Measurements from ENCODE around the gene P2RY1.

P2RY1 gene

DNA sequence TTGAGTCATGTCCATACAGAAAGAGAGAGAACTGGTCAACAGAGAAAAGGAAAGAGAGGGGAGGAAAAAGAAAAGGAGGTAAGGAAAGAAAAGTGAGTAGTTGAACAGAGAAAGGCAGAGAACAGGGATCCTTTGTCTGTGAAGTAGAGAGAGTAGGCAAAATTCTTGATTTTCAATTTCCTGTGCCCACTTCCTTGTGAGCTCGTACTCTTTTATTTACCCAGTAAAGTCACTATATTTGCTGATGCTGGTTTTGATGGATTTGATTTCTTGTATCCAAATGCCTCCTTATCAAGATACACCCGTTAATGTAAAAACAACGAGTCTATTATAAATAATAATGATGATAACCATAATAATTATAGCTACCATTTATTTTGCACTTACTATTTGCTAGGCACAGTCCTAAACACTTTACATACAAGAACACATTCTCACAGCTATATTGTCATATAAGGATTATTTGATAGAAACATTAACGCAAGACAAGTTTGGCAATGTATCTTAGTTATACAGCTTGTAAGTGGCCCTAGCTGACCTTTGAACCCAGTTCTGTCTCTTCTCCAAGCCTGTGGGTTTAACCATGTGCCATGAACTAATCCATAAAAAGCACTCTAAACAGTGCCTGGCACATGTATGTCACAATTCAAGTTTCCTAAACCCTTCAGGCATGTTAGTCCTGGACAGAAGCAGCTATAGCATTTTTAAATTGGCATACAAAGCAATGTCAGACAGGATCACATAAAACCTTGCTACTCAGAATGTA is 6.7 kb upstream of the P2RY1 start:
- TF ChIP-seq GATA3 (IDR thresholded peaks at IDR 0.05; ENCODE audit: low read depth, low read length): no peak
- no peak for TF ChIP-seq GATA2 (IDR thresholded peaks at IDR 0.05; ENCODE audit: low read depth, low read length)

- TF ChIP-seq GATA2 (IDR thresholded peaks at IDR 0.05; ENCODE audit: low read depth, low read length): no peak
- no peak for TF ChIP-seq GATA3 (IDR thresholded peaks at IDR 0.05; ENCODE audit: low read depth, low read length)
Observed at GRCh38 chr3:152830245-152830644, 4.7 kb upstream of the P2RY1 start.

DNA sequence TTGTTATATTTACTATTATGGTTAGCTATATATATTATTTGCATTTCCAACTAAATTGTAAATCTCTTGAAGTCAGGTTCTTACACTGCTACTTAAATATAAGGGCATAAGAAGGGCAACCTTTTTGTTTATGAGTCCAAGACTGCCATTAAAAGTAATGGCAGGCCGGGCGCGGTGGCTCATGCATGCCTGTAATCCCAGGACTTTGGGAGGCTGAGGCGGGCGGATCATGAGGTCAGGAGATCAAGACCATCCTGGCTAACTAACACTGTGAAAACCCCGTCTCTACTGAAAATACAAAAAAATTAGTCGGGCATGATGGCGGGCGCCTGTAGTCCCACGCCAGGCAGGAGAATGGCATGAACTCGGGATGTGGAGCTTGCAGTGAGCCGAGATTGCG is 2.9 kb upstream of the P2RY1 start:
- TF ChIP-seq GATA3 (IDR thresholded peaks at IDR 0.05; ENCODE audit: low read depth, low read length): no peak
- no peak for TF ChIP-seq GATA2 (IDR thresholded peaks at IDR 0.05; ENCODE audit: low read depth, low read length)

GRCh38 chr3:152833089-152833488 is 1.8 kb upstream of the P2RY1 start:
- TF ChIP-seq GATA3 (IDR thresholded peaks at IDR 0.05; ENCODE audit: low read depth, low read length) (no peak), GATA2 (IDR thresholded peaks at IDR 0.05; ENCODE audit: low read depth, low read length) (no peak)

DNA sequence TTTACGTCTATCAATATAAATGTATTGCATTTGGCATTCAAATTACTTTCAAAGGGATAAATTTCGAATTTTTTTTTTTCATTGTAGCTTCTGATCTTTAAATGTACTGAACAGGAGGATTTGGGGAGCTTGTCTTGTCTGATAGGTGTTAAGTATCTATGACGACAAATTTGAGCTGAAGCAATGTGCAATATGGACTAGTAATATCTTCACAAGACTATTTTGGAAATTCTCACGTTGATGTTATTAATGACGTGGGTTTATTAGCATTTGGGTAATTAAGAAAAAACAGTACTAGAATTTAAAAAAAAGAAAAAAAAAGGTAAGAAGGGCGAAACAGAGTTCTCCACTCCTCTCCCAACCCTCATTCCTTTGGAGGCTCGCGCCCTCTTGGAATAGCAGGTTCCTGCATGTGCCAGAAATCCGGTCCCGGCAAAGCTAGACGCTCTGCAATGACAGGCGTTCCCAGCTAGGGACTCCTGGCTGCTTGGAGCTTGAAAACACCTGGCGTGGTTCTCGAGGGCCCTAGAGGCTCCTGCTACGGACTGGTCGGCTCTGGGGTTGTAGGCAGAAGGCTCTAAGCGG is 648 bp upstream of the P2RY1 start:
- no peak for TF ChIP-seq GATA2 (IDR thresholded peaks at IDR 0.05; ENCODE audit: low read depth, low read length)
- no peak for TF ChIP-seq GATA3 (IDR thresholded peaks at IDR 0.05; ENCODE audit: low read depth, low read length)

GRCh38 chr3:152835601-152836102 is 721 bp downstream of the P2RY1 start:
- TF ChIP-seq GATA2 (IDR thresholded peaks at IDR 0.05; ENCODE audit: low read depth, low read length): no peak
- TF ChIP-seq GATA3 (IDR thresholded peaks at IDR 0.05; ENCODE audit: low read depth, low read length): no peak

- no peak for TF ChIP-seq GATA3 (IDR thresholded peaks at IDR 0.05; ENCODE audit: low read depth, low read length)
- no peak for TF ChIP-seq GATA2 (IDR thresholded peaks at IDR 0.05; ENCODE audit: low read depth, low read length)
Observed at GRCh38 chr3:152836269-152836668, 1.3 kb downstream of the P2RY1 start.

GRCh38 chr3:152839511-152839910 is 4.6 kb downstream of the P2RY1 start:
- TF ChIP-seq GATA2 (IDR thresholded peaks at IDR 0.05; ENCODE audit: low read depth, low read length) (no peak), GATA3 (IDR thresholded peaks at IDR 0.05; ENCODE audit: low read depth, low read length) (no peak)

- TF ChIP-seq GATA3 (IDR thresholded peaks at IDR 0.05; ENCODE audit: low read depth, low read length): no peak
Observed at GRCh38 chr3:152841131-152841530, 6.2 kb downstream of the P2RY1 start.

DNA sequence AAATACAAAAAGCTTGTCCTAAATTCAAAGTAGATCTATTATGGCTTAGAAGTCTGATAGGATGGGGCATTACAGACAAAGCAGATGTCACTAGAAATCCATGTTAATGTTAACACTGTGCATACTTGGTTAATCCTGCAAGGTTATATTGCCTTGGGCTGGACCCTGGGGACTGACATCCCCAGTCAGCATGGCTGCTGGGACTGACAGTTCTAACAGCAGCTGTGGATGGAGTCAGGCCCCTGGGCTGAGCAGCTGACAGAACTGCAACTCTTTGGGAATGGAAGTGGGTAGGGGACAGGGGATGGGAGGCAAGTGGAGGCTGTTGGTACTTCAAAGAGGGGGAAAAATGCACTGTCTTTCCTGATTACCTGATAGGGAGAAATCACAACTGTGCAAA is 7.5 kb downstream of the P2RY1 start:
- TF ChIP-seq GATA3 (IDR thresholded peaks at IDR 0.05; ENCODE audit: low read depth, low read length) (no peak), GATA2 (IDR thresholded peaks at IDR 0.05; ENCODE audit: low read depth, low read length) (no peak)

DNA sequence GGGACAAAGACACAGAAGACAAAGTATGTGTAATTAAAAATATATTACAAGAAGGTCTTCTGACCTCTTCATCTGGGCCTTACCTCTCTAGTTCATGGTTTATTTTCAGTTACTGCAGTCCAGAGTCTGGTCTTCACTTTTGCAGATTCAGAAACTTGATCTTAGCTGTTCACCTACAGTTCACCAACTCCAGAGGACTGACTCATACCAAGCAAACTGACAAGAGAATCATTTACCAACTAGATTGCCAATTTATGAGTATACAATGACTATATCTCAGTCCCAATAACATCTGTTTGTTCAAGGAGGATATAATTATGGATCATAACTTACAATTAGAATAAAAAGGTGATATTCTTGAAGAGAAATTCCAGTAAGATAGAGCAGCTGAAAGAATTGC is 9.0 kb downstream of the P2RY1 start:
- TF ChIP-seq GATA2 (IDR thresholded peaks at IDR 0.05; ENCODE audit: low read depth, low read length) (no peak), GATA3 (IDR thresholded peaks at IDR 0.05; ENCODE audit: low read depth, low read length) (no peak)

- TF ChIP-seq GATA2 (IDR thresholded peaks at IDR 0.05; ENCODE audit: low read depth, low read length) (no peak), GATA3 (IDR thresholded peaks at IDR 0.05; ENCODE audit: low read depth, low read length) (no peak)
Observed at GRCh38 chr3:152849996-152850578, 15.2 kb downstream of the P2RY1 start.

- no peak for TF ChIP-seq GATA2 (IDR thresholded peaks at IDR 0.05; ENCODE audit: low read depth, low read length)
- TF ChIP-seq GATA3 (IDR thresholded peaks at IDR 0.05; ENCODE audit: low read depth, low read length): no peak
Observed at GRCh38 chr3:152853196-152853595, 18.3 kb downstream of the P2RY1 start.

DNA sequence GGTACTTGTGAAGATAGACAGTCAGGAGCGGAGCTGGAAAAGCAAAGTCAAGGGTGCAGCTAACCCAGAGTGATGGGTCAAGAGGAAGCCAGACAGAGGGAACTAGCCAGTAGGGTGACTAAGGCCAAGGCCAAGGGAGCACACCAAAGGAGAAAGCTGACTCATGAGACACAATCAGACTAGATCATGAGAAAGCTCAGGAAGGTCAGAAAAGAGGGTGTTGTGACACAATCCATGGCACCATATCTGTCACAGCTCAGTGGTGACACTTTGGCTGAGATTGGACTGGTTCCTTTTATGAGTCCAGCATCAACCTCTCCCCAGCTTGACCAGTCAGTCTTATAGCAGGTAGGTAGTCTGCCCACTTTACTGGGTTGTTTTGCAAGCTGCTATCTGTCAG is 22.2 kb downstream of the P2RY1 start:
- TF ChIP-seq GATA3 (IDR thresholded peaks at IDR 0.05; ENCODE audit: low read depth, low read length) (no peak), GATA2 (IDR thresholded peaks at IDR 0.05; ENCODE audit: low read depth, low read length) (no peak)
